Mesenchymal stem cell (in vitro differentiated cells and primary cell): ENCODE measurements around the gene SLC28A2.
"Not testable (repeated sequence)": the region's sequence is repeated elsewhere in the genome, so short reads cannot be mapped to it uniquely, and the experiment has no call there.

ENCODE experiments used
- DNase-seq: peaks from one replicate; pipeline ENCODE4 v3.0.0-alpha.2; 2013
- H2AFZ ChIP-seq: one replicate; pipeline ENCODE4 v1.6.1; 2013; ENCODE audit warnings: low read depth, mild to moderate bottlenecking, control low read depth, inconsistent platforms, low read length, moderate library complexity
- H2AK5ac ChIP-seq: 2 replicates; pipeline ENCODE4 v1.6.1; 2013; ENCODE audit warnings: low read length, moderate library complexity, mild to moderate bottlenecking, inconsistent platforms; ENCODE audit not compliant: severe bottlenecking
- H2BK120ac ChIP-seq: one replicate; pipeline ENCODE4 v1.6.1; 2013; ENCODE audit warnings: low read depth, mild to moderate bottlenecking, inconsistent platforms, low read length, moderate library complexity
- H2BK12ac ChIP-seq, 2 experiments: one replicate each; pipeline ENCODE4 v1.6.1; 2013; ENCODE audit warnings: inconsistent platforms in 2 of 2, low read length in 2 of 2, mild to moderate bottlenecking in 2 of 2, moderate library complexity in 2 of 2, control low read depth in 1 of 2
- H2BK15ac ChIP-seq: one replicate; pipeline ENCODE4 v1.6.1; 2013; ENCODE audit warnings: mild to moderate bottlenecking, low read depth, inconsistent platforms; ENCODE audit not compliant: poor library complexity, severe bottlenecking
- H2BK5ac ChIP-seq: 2 replicates; pipeline ENCODE4 v1.6.1; 2013; ENCODE audit warnings: low read depth, mild to moderate bottlenecking, low read length, control low read depth, inconsistent platforms; ENCODE audit not compliant: poor library complexity, severe bottlenecking
- H3K14ac ChIP-seq, 2 experiments: one replicate each; pipeline ENCODE4 v1.6.1; 2013; ENCODE audit warnings: inconsistent platforms in 2 of 2, low read length in 2 of 2, control low read depth in 1 of 2, mild to moderate bottlenecking in 1 of 2, moderate library complexity in 1 of 2
- H3K18ac ChIP-seq, 2 experiments: one replicate each; pipeline ENCODE4 v1.6.1; 2013; ENCODE audit warnings: inconsistent platforms in 2 of 2, low read length in 2 of 2, control low read depth in 1 of 2, low read depth in 1 of 2, mild to moderate bottlenecking in 1 of 2
- H3K23ac ChIP-seq, 2 experiments: one replicate each; pipeline ENCODE4 v1.6.1; 2013; ENCODE audit warnings: inconsistent platforms in 2 of 2, low read length in 2 of 2, mild to moderate bottlenecking in 2 of 2, moderate library complexity in 2 of 2, control low read depth in 1 of 2
- H3K27ac ChIP-seq: 2 replicates; pipeline ENCODE4 v1.5.1; 2013; ENCODE audit warnings: mild to moderate bottlenecking, moderate library complexity, low read length, control low read depth, inconsistent platforms; ENCODE audit not compliant: poor library complexity, severe bottlenecking
- H3K27me3 ChIP-seq, 2 experiments: 2 replicates each; pipeline versions ENCODE4 v1.6.1 to v1.7.0; 2013; ENCODE audit warnings: low read length in 2 of 2, mild to moderate bottlenecking in 2 of 2, moderate library complexity in 2 of 2, control low read depth in 1 of 2, inconsistent platforms in 1 of 2; ENCODE audit not compliant: control insufficient read depth in 1 of 2, insufficient read depth in 1 of 2
- H3K36me3 ChIP-seq, 2 experiments: 2 replicates each; pipeline versions ENCODE4 v1.6.1 to v1.7.0; 2013; ENCODE audit warnings: low read length in 2 of 2, control low read depth in 1 of 2, inconsistent platforms in 1 of 2, low read depth in 1 of 2, mild to moderate bottlenecking in 1 of 2; ENCODE audit not compliant: insufficient read depth in 2 of 2, control insufficient read depth in 1 of 2
- H3K4ac ChIP-seq, 2 experiments: one replicate each; pipeline ENCODE4 v1.6.1; 2013; ENCODE audit warnings: inconsistent platforms in 2 of 2, low read length in 2 of 2, mild to moderate bottlenecking in 2 of 2, moderate library complexity in 2 of 2, control low read depth in 1 of 2, low read depth in 1 of 2
- H3K4me1 ChIP-seq: 2 replicates; pipeline ENCODE4 v1.6.1; 2013; ENCODE audit warnings: low read depth, low read length, control low read depth; ENCODE audit not compliant: control insufficient read depth, insufficient read depth
- H3K4me2 ChIP-seq: 2 replicates; pipeline ENCODE4 v1.6.1; 2013; ENCODE audit warnings: low read length, mild to moderate bottlenecking, inconsistent platforms; ENCODE audit not compliant: poor library complexity, severe bottlenecking
- H3K4me3 ChIP-seq, 2 experiments: 2 replicates each; pipeline versions ENCODE4 v1.5.1 to v1.7.0; 2013; ENCODE audit warnings: low read length in 2 of 2, mild to moderate bottlenecking in 2 of 2, control low read depth in 1 of 2, low read depth in 1 of 2; ENCODE audit not compliant: insufficient read depth in 1 of 2
- H3K79me1 ChIP-seq: replicated peaks from 2 replicates; pipeline ENCODE4 v1.6.1; 2013; ENCODE audit warnings: mild to moderate bottlenecking, control low read depth, low read length, inconsistent platforms; ENCODE audit not compliant: poor library complexity, severe bottlenecking
- H3K9ac ChIP-seq: 2 replicates; pipeline ENCODE4 v1.7.0; 2013; ENCODE audit warnings: mild to moderate bottlenecking, low read length, moderate library complexity
- H3K9me3 ChIP-seq: 2 replicates; pipeline ENCODE4 v1.7.0; 2013; ENCODE audit warnings: mild to moderate bottlenecking, low read length; ENCODE audit not compliant: control insufficient read depth
- H4K8ac ChIP-seq: one replicate; pipeline ENCODE4 v1.6.1; 2013; ENCODE audit warnings: inconsistent platforms, mild to moderate bottlenecking, low read length, moderate library complexity
- H4K91ac ChIP-seq: one replicate; pipeline ENCODE4 v1.6.1; 2013; ENCODE audit warnings: mild to moderate bottlenecking, low read length, inconsistent platforms
- WGBS: methylation state at CpG from one replicate; pipeline ENCODE4 v1.1.7; 2013; ENCODE audit warnings: mixed read lengths; 5-methylcytosine and 5-hydroxymethylcytosine counted together

SLC28A2 gene

DNA sequence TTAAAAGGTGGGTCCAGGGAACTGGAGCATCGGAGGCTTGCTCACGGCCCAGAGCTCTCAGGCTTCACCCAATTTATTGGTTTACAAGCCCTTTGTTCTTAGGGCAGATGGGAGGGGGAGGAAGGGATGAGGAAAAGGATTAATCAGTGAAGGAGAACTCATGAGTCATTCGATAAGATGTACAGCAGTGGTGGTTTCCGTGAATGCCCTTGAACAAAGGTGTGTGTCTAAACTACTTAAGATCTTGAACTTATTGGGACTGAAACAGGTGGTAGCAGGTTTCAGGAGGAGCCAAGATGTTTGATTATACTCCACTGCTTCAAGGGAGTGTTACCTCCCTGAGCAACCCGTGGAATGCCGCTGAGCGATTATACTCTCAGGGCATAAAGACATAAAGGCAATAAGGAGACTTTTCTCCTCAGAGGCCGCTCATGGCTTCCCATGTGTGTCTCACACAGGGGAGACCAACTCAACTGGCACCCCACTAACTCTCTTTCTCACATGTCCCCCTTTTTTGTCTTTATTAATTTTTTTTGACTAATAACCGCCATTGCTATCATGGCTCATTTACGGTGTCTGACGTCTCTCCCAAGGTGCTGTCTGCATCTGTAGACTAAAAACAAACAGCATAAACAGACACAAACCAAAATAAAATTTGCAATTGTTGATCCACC lies 17.3 kb upstream of the SLC28A2 start:
- no peak for DNase-seq
- Histone ChIP-seq H3K18ac (no peak overlapping the region), H3K36me3 (no peaks in the 10 kb centered on the region), H2BK15ac (no peak overlapping the region), H2BK12ac (no peak overlapping the region), H3K9ac (no peak overlapping the region), H3K79me1 (no peaks in the 10 kb centered on the region), H4K8ac (no peak overlapping the region), H3K23ac (no peak overlapping the region), H3K4ac (no peak overlapping the region), H3K27me3 (no peaks in the 10 kb centered on the region), H3K9me3 (peaks cover 26% of the 10 kb centered on the region), H3K4me3 (no peak overlapping the region), H3K14ac (no peak overlapping the region), H3K4me2 (no peak overlapping the region), H2BK5ac (no peak overlapping the region), H2BK120ac (no peak overlapping the region), H2AK5ac (no peak overlapping the region), H3K27ac (no peak overlapping the region), H2AFZ (no peak overlapping the region), H3K4me1 (no peaks in the 10 kb centered on the region), H4K91ac (no peak overlapping the region)
- WGBS: 71% methylated on average over 10 of the region's 11 CpGs

DNA sequence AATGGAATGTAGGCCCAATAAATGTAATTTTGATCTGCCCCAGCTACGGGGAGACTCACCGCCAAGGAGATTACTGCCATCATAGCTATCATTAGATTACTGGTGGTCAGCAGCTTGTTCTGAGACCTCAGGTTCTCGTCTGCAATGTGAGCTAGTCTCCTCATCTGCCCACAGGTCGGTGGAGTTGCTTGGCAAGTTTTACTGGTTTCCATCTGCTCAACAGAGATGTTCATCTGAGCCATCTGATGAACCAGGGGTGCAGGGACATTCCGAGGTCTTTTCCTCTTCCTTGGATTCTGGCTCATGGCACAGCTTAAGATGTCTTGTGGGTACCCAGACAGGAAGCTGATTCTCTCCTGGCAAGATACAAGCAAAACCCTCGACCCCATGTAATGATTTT lies 15.2 kb upstream of the SLC28A2 start:
- WGBS: 47% methylated on average over 6 of the region's 6 CpGs
- not testable (repeated sequence) for H3K18ac ChIP-seq, H4K91ac ChIP-seq, DNase-seq, H3K36me3 ChIP-seq, H4K8ac ChIP-seq, H3K9ac ChIP-seq, H3K4me3 ChIP-seq, H3K79me1 ChIP-seq, H3K27me3 ChIP-seq, H3K4me1 ChIP-seq, H3K4ac ChIP-seq, H2AK5ac ChIP-seq, H2BK120ac ChIP-seq, H3K4me2 ChIP-seq, H3K27ac ChIP-seq, H2BK15ac ChIP-seq, H2BK12ac ChIP-seq, H2BK5ac ChIP-seq, H3K23ac ChIP-seq, H3K14ac ChIP-seq, H2AFZ ChIP-seq
- peaks cover 43% of the 10 kb centered on the region for H3K9me3 ChIP-seq

DNA sequence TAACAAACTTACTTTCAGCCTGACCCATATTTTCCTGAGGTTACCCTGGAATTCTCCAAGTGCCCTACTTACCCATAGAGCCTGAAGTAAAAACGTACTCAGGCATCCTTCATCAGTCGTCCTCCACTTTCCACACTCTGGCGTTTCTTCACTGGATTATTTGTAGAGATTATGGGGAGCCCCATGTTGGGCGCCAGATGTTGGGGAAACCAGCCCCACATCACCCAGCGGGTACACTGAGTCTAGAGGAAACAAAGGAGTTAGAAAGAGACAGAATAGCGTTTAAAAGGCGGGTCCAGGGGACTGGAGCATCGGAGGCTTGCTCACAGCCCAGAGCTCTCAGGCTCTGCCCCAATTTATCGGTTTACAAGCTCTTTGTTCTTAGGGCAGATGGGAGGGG lies 9.7 kb upstream of the SLC28A2 start:
- peak; percentile 29 for DNase-seq
- no peak overlapping the region for H3K4me3 ChIP-seq
- H2BK15ac ChIP-seq: no peak overlapping the region
- H3K9ac ChIP-seq: no peak overlapping the region
- WGBS: 59% methylated on average over 9 of the region's 9 CpGs
- H3K23ac ChIP-seq: no peak overlapping the region
- H3K4me2 ChIP-seq: no peak overlapping the region
- H3K4ac ChIP-seq: no peak overlapping the region
- H3K4me1 ChIP-seq: no peaks in the 10 kb centered on the region
- no peaks in the 10 kb centered on the region for H3K36me3 ChIP-seq
- no peak overlapping the region for H2AK5ac ChIP-seq
- no peak overlapping the region for H3K18ac ChIP-seq
- H3K79me1 ChIP-seq: no peaks in the 10 kb centered on the region
- no peak overlapping the region for H2AFZ ChIP-seq
- H2BK5ac ChIP-seq: no peak overlapping the region
- peaks cover 51% of the 10 kb centered on the region for H3K9me3 ChIP-seq
- no peak overlapping the region for H4K91ac ChIP-seq
- no peak overlapping the region for H3K27ac ChIP-seq
- no peak overlapping the region for H4K8ac ChIP-seq
- no peak overlapping the region for H2BK12ac ChIP-seq
- H3K27me3 ChIP-seq: no peaks in the 10 kb centered on the region
- H2BK120ac ChIP-seq: no peak overlapping the region
- H3K14ac ChIP-seq: no peak overlapping the region

DNA sequence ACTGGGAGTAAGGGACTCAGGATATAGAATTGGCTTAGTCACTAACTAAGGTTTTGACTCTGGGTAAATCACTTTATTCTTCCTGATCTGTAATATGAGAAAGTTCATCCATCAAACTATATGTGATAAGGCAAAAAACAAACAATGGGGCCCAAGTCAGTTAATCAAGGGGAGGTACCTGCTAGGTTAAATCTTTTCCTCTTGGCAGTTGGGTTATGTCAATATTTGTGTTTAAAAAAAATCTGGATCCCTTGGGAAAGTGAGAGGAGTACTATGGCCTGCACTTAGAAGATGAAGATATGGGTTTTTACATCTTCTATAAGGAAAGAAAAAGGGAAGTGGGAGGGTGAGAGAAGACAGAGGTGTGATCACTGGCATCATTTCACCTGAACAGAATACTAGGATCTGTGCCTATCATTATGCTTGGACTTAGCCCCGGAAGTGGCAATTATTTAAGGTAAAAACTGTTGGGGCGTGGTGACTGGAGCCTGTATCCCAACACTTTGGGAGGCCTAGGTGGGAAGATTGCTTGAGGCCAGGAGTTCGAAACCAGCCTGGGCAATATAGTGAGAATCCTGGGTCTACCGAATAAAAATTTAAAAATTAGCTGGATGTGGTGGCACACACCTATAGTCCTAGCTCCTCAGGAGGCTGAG lies 2.8 kb upstream of the SLC28A2 start:
- WGBS: 65% methylated on average over 4 of the region's 4 CpGs
- H4K91ac ChIP-seq: no peak overlapping the region

More for the DNA sequence above, 2.8 kb upstream of the SLC28A2 start:
- Histone ChIP-seq H2AK5ac (no peak overlapping the region), H3K9me3 (peaks cover 9% of the 10 kb centered on the region), H2BK15ac (no peak overlapping the region), H3K36me3 (no peaks in the 10 kb centered on the region), H3K27me3 (no peaks in the 10 kb centered on the region), H2BK120ac (no peak overlapping the region), H2BK5ac (no peak overlapping the region), H3K79me1 (no peaks in the 10 kb centered on the region), H3K4ac (no peak overlapping the region), H3K9ac (no peak overlapping the region), H2AFZ (no peak overlapping the region), H3K4me2 (no peak overlapping the region), H3K14ac (no peak overlapping the region), H3K27ac (no peak overlapping the region), H3K4me3 (no peak overlapping the region), H2BK12ac (no peak overlapping the region), H3K4me1 (no peaks in the 10 kb centered on the region), H3K18ac (no peak overlapping the region), H3K23ac (no peak overlapping the region), H4K8ac (no peak overlapping the region)
- no peak for DNase-seq
